Upper lobe of right lung (tissue), 1 donor: ENCODE measurements around the gene MCTP1. TPM values are rescaled to one million over a fixed set of nuclear protein-coding genes. Genes with fewer than 3 reads are reported as not detected.
"Not testable (repeated sequence)": the region's sequence is repeated elsewhere in the genome, so short reads cannot be mapped to it uniquely, and the experiment has no call there.

Experiments used
- ATAC-seq: fragments of 200-7000 bp; cut with Tn5 transposase; one replicate; pipeline ENCODE4 v1.9.1; 2020; ENCODE audit warnings: mild to moderate bottlenecking, moderate library complexity
- DNase-seq: peaks from one replicate; pipeline ENCODE4 v3.0.0-alpha.2; 2020
- H3K27ac ChIP-seq: fragments of 200-600 bp; one replicate; pipeline ENCODE4 v1.8.0; 2022
- H3K27me3 ChIP-seq: fragments of 200-600 bp; one replicate; pipeline ENCODE4 v1.8.0; 2022; ENCODE audit warnings: mild to moderate bottlenecking
- H3K36me3 ChIP-seq: fragments of 200-600 bp; one replicate; pipeline ENCODE4 v1.8.0; 2022
- H3K4me1 ChIP-seq: fragments of 200-600 bp; one replicate; pipeline ENCODE4 v1.8.0; 2022
- H3K4me3 ChIP-seq: fragments of 200-600 bp; one replicate; pipeline ENCODE4 v1.8.0; 2022; ENCODE audit warnings: mild to moderate bottlenecking
- H3K9me3 ChIP-seq: fragments of 200-600 bp; one replicate; pipeline ENCODE4 v1.8.0; 2022
- CTCF ChIP-seq: fragments of 200-600 bp; IDR thresholded peaks from one replicate; pipeline ENCODE4 v1.8.0; 2022; ENCODE audit warnings: antibody characterized with exemption
- intact Hi-C: fragments of 100-400 bp; cut with DNase I; formaldehyde crosslinking; loops from one replicate; pipeline ENCODE4 v1.11.0; 2022
- total RNA-seq: library from RNA; stranded (reverse); fragmentation: NEBNext Ultra II Directional; extraction: Animal tissue kit (Norgen Biotek cat#: 25700); gene quantifications from one replicate; pipeline ENCODE4 v1.2.1, GENCODE V29; 2021
- donor health status: DM: no; HTN: yes; CAD: no; lungs with severe emphysema.

MCTP1 gene
- total RNA-seq, 1 donor from 2014 or later: 40.7 TPM

DNA sequence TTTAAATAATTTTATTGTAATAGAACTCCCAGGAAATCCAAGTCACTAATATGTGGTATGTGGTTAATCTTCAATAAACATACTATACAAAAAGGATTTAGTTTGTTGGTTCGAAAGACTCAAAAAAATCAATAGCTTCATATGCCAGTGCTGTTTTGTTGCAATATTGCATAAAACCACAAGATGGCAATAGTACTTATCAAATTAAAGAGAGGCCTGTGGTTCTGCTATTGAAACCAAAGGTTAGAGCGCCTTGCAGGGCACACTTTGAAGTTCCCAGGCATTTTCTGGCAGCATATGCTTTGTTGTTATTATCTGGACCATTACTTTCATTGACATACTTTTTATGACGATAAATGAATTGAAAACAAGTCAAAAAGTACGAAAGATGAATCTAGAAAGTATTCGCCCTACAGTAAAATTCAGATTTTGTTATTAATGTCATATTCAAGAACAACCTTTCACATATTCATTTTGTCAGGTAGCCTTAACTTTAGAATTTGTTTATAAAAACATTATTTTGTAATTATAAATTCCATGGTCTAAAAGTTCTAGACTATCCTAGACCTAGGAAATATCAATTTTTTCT, 316.3 kb downstream of the MCTP1 start:
- intact Hi-C loops: no loop called here
- Histone ChIP-seq H3K36me3 (no peaks in the 10 kb centered on the region), H3K9me3 (no peaks in the 10 kb centered on the region), H3K27ac (no peak overlapping the region), H3K27me3 (no peaks in the 10 kb centered on the region), H3K4me1 (no peaks in the 10 kb centered on the region), H3K4me3 (no peak overlapping the region)
- ATAC-seq: peak; percentile 90
- peak; percentile 71 for TF ChIP-seq CTCF
- no peak for DNase-seq

DNA sequence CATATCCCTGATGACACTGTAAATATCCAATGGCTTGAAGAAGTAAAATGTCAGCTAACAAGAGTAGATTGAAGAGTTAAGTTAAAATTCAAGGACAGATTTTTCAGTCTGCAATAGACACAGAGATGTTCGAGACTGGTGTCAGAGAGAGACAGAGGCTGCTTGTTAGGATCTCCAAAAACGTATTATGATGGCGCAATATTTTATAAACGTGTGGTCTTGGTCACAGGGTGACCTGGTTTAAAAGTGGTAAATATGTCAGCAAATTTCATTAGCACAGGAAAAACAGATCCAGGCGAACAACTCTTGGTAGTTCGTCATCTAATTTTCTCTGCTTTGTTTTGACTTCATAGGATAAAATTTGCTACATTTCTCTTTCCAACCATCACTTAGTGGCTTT, 317.4 kb downstream of the MCTP1 start:
- intact Hi-C loops: no loop called here
- ATAC-seq: no peak
- Histone ChIP-seq H3K9me3 (no peaks in the 10 kb centered on the region), H3K4me3 (no peak overlapping the region), H3K36me3 (no peaks in the 10 kb centered on the region), H3K4me1 (no peaks in the 10 kb centered on the region), H3K27ac (no peak overlapping the region), H3K27me3 (no peaks in the 10 kb centered on the region)
- no peak for DNase-seq
- TF ChIP-seq CTCF: no peak

DNA sequence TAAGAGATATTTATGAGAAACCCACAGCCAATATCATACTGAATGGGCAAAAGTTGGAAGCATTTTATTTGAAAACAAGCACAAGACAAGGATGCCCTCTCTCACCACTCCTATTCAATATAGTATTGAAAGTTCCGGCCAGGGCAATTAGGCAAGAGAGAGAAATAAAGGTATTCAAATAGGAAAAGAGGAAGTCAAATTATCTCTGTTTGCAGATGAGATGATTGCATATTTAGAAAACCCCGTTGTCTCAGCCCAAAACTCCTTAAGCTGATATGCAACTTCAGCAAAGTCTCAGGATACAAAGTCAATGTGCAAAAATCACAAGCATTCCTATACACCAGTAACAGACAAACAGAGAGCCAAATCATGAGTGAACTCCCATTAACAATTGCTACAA, 325.6 kb downstream of the MCTP1 start:
- H3K4me3 ChIP-seq, H3K27me3 ChIP-seq, ATAC-seq, H3K27ac ChIP-seq, H3K4me1 ChIP-seq, H3K9me3 ChIP-seq, H3K36me3 ChIP-seq, DNase-seq, intact Hi-C loops: not testable (repeated sequence)

GRCh38 chr5:94945656-94946055, 339.2 kb downstream of the MCTP1 start:
- no peaks in the 10 kb centered on the region for H3K27me3 ChIP-seq
- no peak for TF ChIP-seq CTCF
- intact Hi-C loops: no loop called here
- H3K4me3 ChIP-seq: no peak overlapping the region
- H3K27ac ChIP-seq: no peak overlapping the region
- H3K36me3 ChIP-seq: peaks cover 6% of the 10 kb centered on the region
- no peaks in the 10 kb centered on the region for H3K9me3 ChIP-seq
- peak; percentile 83 for ATAC-seq
- DNase-seq: peak; percentile 68
- H3K4me1 ChIP-seq: no peaks in the 10 kb centered on the region

DNA sequence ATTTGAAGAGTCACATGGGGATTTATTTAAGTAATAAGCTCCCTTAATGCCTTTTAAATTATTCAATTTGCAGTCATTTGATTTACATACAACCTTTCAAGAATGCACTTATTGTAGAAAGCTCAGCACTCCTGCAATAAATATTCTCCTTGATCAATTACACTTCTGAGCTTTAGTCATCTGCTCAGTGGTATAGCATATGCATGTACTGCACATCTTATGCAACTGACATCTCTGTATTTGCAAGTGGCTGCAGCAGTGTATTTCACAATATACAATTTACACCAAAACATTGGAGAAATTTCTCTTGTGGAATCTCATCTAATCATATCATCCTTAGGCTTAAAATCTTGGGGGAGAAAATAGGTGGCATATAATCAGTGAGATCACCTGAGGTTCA, 340.7 kb downstream of the MCTP1 start:
- intact Hi-C loops: no loop called here
- peaks cover 6% of the 10 kb centered on the region for H3K36me3 ChIP-seq
- H3K9me3 ChIP-seq: no peaks in the 10 kb centered on the region
- H3K27ac ChIP-seq: no peak overlapping the region
- DNase-seq (no peak), ATAC-seq (no peak)
- TF ChIP-seq CTCF: no peak
- H3K4me3 ChIP-seq: no peak overlapping the region
- H3K4me1 ChIP-seq: no peaks in the 10 kb centered on the region
- no peaks in the 10 kb centered on the region for H3K27me3 ChIP-seq

DNA sequence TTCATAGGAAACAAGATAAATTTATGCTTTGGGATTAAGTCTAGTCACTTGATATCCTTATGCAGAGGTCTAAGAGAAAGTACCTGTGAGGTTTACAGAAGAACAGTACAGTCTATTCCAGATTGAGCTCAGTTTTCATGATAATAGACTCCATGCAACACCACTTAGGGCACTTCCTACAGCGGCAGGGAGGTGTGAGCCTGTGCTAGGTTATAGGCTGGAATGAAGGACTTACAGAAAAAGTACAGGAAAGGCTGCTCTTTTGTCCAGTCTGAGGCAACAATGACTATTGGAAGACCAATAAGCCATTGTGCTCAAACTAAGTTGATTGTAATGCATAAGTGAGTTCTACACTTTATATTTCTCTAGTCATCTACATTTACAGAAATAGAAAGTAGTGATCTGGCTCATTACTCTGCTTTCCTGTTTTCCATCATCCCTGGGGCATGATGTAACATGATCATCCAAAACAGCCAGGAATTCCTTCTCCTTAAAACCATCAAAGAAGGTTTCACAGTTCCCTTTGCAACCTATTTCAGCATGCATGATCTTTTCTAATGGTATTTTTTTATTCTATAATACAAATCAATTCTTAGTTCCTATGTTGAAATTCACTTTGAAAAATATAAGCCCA, 343.7 kb downstream of the MCTP1 start:
- no peak for TF ChIP-seq CTCF
- intact Hi-C loops: no loop called here
- no peak overlapping the region for H3K4me3 ChIP-seq

More for the DNA sequence above, 343.7 kb downstream of the MCTP1 start:
- Histone ChIP-seq H3K36me3 (peaks cover 6% of the 10 kb centered on the region), H3K27ac (no peak overlapping the region), H3K9me3 (no peaks in the 10 kb centered on the region), H3K4me1 (no peaks in the 10 kb centered on the region), H3K27me3 (no peaks in the 10 kb centered on the region)
- ATAC-seq (no peak), DNase-seq (no peak)
